GM19467 (cell line): ENCODE measurements around the gene MDGA2.

Source experiments
- ATAC-seq: cut with Tn5 transposase; IDR thresholded peaks from one replicate; pipeline ENCODE4 v1.9.1; 2021; ENCODE audit warnings: mild to moderate bottlenecking, moderate library complexity; ENCODE audit not compliant: unreplicated experiment

The MDGA2 gene

GRCh38 chr14:47167402-47167801 is 508.0 kb downstream of the MDGA2 start:
- ATAC-seq: no peak

GRCh38 chr14:47155395-47155794 is 520.0 kb downstream of the MDGA2 start:
- ATAC-seq: no peak

DNA sequence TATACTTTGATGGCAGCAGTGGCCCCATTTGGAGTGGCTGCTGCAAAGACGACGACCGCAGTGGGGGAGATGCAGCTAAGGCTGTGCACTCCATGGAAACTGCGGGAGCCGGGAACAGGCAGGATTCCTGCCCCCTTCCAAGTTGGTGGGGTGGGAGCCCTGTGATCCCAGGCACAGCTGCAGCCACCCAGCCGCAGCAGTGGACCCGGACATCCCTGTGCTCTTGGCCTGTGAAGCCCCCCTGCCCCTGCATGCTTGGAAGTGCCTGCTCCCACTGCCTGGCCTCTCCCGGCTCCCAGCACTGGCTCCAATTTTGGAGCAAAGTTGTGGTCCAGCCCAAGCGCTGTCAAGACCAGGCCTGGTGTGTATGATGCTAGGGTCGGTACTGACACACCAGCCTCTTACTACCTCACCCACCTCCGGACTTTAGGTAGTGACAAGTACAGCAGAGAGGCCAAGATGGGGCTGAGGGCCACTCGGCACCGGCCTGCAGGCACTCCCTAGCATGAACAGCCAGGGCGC is 521.1 kb downstream of the MDGA2 start:
- ATAC-seq: no peak

- no peak for ATAC-seq
Measured at GRCh38 chr14:47153746-47154145, 521.7 kb downstream of the MDGA2 start.

GRCh38 chr14:47150267-47150666 is 525.1 kb downstream of the MDGA2 start:
- ATAC-seq: no peak

GRCh38 chr14:47149326-47149725 is 526.1 kb downstream of the MDGA2 start:
- no peak for ATAC-seq

DNA sequence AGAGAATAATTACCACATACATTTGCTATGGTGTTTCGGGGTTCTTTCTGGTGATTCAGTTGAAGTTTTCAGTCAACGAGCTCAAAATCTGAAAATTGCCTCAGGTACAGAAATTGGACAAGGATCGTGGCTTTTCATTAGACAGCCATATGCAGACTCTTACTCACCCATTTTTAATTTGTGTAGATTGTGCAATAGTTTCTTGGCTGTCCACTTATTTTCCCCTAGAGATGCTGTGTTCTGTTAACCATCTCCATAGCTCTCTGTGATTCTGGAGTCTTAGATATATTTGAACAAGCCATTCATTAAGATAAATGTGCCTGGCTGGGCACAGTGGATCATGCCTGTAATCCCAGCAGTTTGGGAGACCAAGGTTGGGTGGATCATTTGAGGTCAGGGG is 526.7 kb downstream of the MDGA2 start:
- ATAC-seq: no peak

GRCh38 chr14:47120645-47121044 is 554.8 kb downstream of the MDGA2 start:
- no peak for ATAC-seq

- no peak for ATAC-seq
Measured at GRCh38 chr14:47103771-47104170, 571.6 kb downstream of the MDGA2 start.

GRCh38 chr14:47102472-47102871 is 572.9 kb downstream of the MDGA2 start:
- no peak for ATAC-seq

- ATAC-seq: no peak
Measured at GRCh38 chr14:47085678-47086077, 589.7 kb downstream of the MDGA2 start.

DNA sequence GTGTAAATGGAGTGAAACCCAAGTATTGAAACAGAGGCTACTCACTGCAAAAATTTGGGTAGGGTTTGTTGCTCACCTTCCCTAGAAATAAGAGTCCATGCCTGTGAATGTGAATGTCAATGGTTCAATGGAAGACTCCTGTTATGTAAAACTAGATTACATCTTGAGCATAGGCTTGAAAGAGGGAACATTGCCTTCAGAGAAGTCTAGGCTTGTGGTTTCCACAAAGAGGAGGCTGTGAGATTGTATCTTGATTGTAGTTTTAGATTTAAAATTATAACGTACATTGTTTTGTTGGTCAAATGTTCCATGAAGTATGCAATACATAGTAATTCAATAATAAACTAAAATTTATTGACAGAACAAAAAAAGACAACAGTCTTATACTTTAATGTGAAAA is 610.1 kb downstream of the MDGA2 start:
- no peak for ATAC-seq

DNA sequence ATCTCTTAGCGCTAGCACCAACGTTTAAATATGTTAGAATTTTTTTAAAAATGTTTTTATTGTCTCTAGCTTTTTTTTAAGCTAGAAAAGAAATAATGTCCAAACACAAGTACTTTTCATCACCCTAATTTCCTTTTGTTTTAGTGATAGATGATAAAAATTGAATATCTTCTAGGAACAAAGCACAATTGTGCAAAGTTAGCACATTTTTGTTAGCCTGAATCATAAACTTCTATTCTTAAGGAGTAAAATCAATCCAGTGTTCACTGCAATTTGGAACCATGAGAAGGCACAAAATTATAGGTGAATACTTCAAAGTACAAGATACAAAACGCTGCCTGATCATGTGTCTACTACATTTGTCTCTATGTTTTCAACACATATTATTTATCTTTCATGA is 615.4 kb downstream of the MDGA2 start:
- no peak for ATAC-seq

DNA sequence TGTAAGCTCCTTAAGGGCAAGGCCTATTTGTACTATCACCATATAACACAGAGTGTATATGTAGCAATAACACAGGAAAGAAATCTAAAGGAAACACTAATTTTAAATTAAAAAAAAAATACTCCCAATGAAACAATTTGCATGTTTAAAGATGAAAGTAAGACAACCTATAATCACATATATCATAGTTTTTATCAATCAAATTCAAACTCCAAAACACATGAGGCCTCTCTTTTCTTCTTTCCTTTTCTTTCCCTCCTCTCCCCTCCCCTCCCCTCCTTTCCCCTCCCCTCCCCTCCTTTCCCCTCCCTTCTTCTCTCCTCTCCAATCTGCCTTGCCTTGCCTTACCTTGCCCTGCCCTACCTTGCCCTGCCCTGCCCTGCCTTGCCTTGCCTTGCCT is 618.0 kb downstream of the MDGA2 start:
- ATAC-seq: no peak

DNA sequence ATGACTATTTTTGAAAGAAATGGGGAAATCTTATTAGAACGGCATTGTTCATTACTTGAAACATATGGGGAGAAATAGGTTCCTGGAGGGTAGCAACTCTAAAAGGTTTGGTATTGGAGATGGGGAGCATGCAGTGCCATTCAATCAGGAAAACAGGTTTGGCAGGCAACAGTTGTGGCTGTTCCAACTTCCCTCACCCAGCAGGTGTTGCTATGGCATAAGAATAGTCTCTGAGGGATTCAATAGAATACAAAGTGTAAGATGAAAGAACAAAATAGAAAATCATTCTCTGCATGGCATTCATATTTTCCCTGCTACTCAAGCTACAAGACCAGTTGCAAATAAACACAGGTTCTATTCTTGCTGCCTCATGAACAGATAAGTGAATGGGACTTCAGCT is 630.6 kb downstream of the MDGA2 start:
- no peak for ATAC-seq

DNA sequence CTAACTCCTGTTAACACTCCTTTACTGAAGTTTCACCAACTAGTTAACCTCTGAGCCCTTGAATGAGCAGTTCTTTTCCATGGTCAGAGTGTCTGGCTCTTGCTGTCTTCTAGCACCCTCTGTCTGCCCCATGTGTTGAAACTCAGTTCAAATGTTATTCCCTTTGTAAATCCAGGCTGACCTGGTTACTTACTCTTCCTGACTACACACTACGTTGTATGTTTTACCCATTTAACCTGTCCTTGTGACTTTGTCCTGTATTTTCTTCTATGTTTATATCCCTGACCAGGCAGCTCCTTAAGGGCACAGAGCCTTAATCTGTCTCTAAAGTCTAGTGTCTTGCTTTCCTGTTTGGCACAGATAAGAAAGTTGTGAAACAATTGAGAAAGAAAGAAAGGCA is 634.9 kb downstream of the MDGA2 start:
- no peak for ATAC-seq

DNA sequence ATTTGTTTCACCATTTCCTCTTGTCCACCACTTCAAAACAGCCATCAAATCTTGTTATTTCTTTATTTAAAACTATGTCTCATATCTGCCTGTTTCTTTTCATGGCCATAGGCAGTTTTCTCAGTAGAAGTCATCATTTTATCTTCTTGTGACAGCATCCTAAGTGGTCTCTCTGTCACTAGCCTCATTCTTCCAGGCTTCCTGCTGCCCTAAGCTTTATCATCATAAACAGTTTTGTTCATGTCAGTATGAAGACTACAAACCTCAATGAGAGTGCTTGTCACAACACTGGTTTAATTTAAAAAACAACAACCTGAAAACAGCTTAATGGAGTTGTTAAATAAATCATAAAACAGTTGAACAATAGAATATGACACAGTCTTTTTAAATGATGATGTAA is 636.1 kb downstream of the MDGA2 start:
- no peak for ATAC-seq

- ATAC-seq: no peak
Measured at GRCh38 chr14:47022721-47023120, 652.7 kb downstream of the MDGA2 start.

DNA sequence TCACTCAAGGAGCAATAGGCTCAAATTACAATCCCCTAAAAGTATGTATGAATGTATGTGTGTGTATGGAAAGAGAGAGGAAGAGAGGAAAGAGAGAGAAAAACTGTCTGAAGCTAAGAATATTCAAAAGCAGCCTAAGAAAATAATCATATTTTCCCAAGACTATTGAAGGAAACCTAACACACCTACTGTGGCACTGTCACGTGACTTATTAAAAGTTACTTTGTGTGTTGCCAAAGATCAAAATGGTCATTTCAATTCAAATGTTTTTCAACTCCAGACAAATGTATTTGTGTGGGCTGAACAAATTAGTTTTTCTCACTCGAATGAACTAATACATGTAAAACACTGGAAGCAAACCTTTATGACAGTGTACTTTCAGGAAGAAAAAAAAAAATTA is 654.9 kb downstream of the MDGA2 start:
- ATAC-seq: no peak

DNA sequence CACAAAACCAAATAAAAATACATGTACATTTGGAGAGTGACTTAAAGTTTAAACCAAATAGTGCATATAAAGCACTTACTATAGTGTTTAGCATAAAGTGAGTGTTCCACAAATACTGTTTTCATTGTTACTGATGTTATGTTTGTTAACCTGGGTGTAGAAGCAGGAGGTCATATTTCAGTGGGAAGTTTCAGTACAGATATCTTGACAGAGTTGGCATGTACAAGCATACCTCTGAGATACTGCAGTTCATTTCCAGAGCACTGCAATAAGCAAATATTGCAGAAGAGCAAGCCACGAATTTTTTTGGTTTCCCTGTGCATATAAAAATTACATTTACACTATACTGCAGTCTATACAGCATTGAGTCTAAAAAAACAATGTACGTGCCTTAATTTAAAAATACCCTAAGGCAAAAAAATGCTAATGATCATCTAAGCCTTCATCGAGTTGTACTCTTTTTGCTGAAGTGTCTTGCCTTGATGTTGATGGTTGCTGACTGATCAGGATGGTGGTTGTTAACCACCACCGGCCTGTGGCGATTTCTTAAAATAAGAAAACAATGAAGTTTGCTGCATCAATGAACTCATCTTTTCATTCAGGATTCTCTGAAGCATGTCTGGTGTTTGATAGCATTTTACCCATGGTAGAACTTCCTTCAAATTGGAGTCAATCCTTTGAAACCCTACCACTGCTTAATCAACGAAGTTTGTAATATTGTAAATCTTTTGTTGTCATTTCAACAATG is 662.7 kb downstream of the MDGA2 start:
- ATAC-seq: no peak

DNA sequence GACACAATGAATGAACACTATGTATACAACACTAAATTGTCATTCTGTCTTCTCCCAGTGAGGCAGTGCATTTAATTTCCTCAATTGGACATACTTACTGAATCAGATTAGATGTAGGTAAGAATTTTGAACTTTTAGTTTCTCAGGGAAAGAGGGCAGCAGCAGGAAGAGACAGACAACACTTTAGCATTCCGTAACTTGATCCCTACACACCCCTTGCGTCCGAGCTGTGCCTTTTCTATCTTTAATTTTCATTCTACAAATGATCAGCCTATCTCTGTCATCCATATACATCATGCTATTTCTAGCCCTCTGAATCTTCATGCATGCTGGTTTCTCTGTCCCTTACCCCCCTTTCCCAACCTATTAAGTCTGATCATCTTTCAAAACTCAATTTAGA is 665.8 kb downstream of the MDGA2 start:
- no peak for ATAC-seq

GRCh38 chr14:47008732-47009131 is 666.7 kb downstream of the MDGA2 start:
- ATAC-seq: no peak

- no peak for ATAC-seq
Measured at GRCh38 chr14:46999661-47000060, 675.7 kb downstream of the MDGA2 start.
